OCI-LY7 (cell line): Measurements from ENCODE around the gene ITGB7.

Experiments
- CTCF ChIP-seq: fragments of 200-600 bp; sonication (generic); conservative IDR thresholded peaks from 2 replicates; pipeline ENCODE4 v1.5.1; 2014; ENCODE audit warnings: mild to moderate bottlenecking, antibody characterized with exemption, low read length, moderate library complexity, mixed read lengths
- EZH2phosphoT487 ChIP-seq: fragments of 200-600 bp; sonication (generic); IDR thresholded peaks from 2 replicates; pipeline ENCODE4 v1.6.1; 2018; ENCODE audit warnings: low read depth, borderline replicate concordance, mild to moderate bottlenecking, mixed run types, antibody characterized with exemption, low read length, moderate library complexity, mixed read lengths

DNA sequence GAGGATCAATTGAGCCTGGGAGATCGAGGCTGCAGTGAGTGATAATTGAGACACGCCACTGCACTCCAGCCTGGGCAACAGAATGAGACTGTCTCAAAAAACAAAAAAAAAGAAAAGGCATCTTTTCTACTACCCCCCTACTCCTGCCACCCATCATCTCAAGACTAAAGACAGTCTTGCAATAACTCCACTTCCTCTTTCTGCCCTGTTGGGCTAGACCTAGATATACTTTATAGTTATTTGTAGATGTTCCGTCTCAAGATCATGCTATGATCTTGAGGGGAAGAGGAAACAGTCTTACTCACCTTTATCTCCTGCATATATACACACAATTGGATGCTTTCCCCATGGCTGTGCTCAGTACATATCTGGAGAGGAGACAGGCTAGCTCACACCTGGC, 48.9 kb upstream of the ITGB7 start:
- TF ChIP-seq CTCF (no peak), EZH2phosphoT487 (no peak)
